GM19324 (cell line): Measurements from ENCODE around the gene ZNRF1.
"Not testable (repeated sequence)": the region's sequence is repeated elsewhere in the genome, so short reads cannot be mapped to it uniquely, and the experiment has no call there.

Experiments
- ATAC-seq: cut with Tn5 transposase; IDR thresholded peaks from one replicate; pipeline ENCODE4 v1.9.1; 2021; ENCODE audit warnings: mild to moderate bottlenecking, moderate library complexity; ENCODE audit not compliant: unreplicated experiment, low FRiP score

Gene ZNRF1

DNA sequence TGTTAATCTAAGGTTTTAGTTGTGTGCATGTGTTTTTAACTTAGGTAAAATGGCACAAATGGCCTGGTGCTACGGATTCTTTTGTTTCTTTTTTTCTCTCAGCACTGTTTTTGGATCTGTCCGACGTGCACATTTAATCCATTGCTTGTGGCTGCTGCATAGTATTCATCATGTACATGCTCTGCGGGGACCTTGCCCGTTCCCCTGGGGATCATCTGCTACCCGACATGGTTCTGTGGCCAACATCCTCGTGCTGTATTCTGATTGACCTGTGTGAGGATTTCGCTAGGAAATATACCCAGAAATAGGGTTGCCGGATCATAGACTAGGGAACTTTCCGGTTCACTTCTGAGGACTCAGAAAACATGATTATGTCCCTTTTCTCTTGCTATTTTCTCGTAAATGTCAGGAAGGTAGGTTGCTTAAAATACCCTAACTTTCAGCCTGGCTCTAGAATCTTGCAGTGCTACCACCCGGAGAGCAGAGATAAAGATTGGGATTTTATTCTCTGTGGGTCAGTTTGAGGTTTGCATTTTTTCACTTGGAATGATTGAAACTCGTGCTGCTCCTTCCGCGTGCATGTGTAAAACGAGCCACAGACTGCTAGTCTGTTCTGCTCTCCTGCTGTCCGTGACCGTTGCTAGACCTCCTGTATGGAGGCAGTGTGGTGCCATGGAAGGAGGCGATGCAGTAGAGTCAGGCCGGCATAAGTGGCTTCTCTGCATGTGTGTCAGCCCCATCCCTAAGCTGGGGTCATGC, 74.9 kb downstream of the ZNRF1 start:
- no peak for ATAC-seq

- no peak for ATAC-seq
Observed at GRCh38 chr16:75074304-75074793, 75.5 kb downstream of the ZNRF1 start.

GRCh38 chr16:75074920-75075687, 76.3 kb downstream of the ZNRF1 start:
- ATAC-seq, result peak; percentile 97

- ATAC-seq, result peak; percentile 3
Observed at GRCh38 chr16:75075688-75076268, 77.0 kb downstream of the ZNRF1 start.

GRCh38 chr16:75078886-75079285, 80.1 kb downstream of the ZNRF1 start:
- no peak for ATAC-seq

DNA sequence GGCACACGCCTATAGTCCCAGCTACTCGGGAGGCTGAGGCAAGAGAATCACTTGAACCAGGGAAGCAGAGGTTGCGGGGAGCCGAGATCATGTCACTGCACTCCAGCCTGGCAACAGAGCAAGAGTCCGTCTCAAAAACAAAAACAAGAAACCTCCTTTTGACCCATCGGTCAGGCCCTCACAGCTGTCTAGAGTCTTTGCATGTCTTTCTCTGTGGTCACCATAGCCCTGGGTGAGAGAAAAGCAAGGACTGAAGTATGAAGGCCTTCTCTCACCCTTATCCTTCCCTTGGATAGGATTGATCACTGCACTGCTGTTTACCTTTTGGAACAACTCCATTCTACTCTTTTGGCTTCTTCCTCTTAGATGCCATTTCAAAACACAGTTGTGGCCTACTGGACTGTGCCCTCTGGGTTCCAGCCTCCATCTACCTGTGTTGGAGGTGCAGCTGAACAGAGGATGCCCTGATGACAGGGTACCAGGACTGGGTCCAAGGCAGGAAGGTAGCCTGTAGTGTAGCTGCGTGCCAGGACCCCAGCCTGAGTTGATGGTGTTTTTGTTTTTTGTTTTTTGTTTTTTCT, 80.6 kb downstream of the ZNRF1 start:
- ATAC-seq, result no peak

DNA sequence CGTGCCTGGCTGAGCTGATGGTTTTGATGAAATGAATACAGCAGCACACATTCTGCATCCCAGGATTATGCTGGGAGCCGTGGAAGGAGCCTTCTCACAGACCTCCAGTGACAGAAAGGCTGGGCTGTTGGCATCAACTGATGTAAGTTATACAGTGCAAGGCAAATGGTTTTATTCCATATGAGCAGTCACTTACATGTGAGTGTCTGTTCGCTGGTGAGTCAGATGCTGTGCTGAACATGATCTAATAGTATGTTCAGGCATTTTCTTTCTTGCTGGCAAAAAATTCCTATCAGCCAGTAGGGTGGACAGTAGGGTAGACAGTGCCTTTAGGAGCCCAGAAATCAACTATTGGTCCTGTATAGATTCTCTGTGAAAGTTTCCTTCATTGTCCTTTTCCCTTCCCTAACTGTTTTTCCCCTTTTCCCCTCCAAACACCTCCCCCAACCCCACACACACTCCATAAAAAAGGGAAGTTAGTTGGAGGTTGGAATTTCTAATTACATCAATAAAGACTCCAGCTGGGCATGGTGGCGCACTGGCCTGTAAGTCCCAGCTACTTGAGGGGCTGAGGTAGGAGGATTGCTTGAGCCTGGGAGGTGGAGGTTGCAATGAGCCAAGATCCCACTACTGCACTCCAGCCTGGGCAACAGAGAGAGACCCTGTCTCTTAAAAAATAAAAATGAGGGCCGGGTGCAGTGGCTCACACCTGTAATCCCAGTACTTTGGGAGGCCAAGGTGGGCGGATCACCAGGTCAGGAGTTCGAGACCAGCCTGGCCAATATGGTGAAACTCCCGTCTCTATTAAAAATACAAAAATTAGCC, 81.6 kb downstream of the ZNRF1 start:
- no peak for ATAC-seq

- ATAC-seq, result no peak
Observed at GRCh38 chr16:75081179-75081859, 82.5 kb downstream of the ZNRF1 start.

- no peak for ATAC-seq
Observed at GRCh38 chr16:75083813-75084212, 85.0 kb downstream of the ZNRF1 start.

DNA sequence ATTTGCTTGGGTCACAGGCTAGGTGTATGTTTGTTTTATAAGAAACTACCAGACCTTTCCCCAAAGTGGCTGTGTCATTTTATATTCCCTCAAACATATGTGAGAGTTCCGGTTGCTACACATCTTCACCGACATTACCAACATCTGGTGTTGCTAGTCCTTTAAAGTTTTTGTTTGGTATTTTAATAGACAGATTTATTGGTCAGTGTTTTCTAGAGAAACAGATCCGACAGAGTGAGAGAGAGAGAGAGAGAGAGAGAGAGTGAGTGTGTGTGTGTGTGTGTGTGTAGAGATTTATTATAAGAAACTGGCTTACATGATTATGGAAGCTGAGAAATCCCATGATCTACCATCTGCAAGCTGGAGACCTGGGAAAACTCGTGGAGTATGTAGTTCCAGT, 86.7 kb downstream of the ZNRF1 start:
- no peak for ATAC-seq

DNA sequence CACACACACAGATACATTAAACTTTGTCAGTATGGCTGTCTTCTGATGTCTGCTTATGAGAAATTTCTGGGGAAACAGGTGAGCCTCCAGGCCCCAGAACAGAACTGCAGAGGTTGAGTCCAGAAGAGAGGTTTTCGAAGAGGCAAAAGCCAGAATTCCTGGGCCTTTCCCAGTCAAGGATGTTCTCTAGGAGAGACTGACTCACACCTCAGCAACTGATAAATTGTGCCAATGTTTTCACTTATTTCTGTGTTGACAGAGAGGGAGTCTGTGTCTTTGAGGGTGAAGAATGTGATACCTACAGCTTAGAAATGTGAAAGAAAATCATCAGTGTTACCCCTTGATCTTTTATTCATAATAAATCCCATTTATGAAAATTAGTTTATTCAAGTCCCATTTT, 87.5 kb downstream of the ZNRF1 start:
- no peak for ATAC-seq

DNA sequence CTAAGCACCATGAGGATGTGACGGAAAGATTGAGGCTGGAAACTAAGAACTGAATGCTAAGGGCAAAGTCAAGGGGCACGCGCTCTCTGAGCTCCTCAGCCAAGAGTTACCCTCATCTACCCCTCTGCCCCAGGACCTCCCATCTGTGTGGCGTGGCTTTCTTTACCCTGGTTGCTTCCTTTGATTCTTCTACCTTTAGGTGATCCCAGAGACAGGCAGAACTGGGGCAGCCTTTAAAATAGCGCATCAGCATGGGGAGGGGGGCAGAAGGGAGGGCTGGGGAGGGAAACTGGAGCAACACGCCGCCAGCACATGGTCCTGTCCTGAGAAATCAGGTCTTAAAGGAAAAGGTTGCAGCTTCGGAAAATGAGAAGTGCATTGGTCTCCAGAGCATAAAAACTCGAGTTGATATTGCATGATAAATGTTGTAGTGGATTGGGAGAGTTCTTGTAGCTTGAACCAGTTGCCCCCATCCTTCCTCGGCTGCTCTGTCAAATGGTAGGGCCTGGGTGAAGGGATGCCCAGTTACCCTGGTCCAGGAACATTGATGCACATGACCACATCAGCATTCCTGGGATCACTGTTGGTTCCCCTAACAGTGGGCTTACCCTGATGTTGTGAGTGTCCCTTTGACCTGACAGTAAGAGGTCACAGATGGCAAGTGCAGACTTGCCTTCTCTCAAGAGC, 88.0 kb downstream of the ZNRF1 start:
- ATAC-seq, result no peak

DNA sequence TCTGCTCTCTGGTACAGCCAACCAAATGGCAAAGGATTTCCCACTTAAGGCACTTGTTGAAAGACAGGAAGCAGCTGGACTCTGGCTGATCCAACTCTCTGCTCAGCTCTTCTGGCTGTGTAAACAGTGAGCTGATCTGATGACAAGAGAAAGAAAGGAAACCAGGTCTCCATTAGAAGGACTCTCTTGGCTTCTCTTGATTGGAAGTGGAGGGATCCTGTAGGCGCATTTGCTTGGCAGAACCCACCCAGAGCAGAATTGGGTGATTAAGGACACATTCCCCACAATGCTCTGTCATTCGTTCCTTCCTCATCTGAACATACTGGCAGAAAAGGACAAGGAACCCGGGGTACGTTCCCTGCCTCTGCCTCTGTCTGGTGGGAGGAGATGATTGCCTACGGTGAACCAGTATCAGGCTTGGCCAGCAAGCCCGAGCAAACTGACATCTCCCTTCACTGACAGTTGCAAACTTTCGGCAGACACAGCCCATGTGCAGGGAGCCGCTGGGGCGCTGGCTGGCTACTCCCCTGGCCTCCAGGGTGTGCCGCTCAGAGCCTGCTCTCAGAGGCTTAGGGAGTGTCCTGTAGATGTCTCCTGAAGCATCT, 88.7 kb downstream of the ZNRF1 start:
- no peak for ATAC-seq

GRCh38 chr16:75088216-75088615, 89.4 kb downstream of the ZNRF1 start:
- no peak for ATAC-seq

DNA sequence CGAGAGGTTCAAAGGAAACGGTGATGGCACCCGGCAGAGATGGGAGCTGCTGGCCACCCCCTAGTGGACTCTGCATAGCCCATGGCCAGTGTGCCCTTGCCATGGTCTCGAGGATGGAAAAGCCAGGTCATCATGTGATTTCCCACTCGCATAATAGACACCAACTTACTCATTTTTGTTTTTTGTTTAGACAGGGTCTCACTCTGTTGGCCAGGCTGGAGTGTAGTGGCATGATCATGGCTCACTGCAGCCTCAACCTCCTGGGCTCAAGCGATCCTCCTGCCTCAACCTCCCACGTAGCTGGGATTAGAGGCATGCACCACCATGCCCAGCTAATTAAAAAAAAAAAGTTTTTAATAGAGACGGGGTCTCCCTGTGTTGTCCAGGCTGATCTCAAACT, 90.1 kb downstream of the ZNRF1 start:
- no peak for ATAC-seq

GRCh38 chr16:75089486-75090202, 90.8 kb downstream of the ZNRF1 start:
- ATAC-seq, result no peak

DNA sequence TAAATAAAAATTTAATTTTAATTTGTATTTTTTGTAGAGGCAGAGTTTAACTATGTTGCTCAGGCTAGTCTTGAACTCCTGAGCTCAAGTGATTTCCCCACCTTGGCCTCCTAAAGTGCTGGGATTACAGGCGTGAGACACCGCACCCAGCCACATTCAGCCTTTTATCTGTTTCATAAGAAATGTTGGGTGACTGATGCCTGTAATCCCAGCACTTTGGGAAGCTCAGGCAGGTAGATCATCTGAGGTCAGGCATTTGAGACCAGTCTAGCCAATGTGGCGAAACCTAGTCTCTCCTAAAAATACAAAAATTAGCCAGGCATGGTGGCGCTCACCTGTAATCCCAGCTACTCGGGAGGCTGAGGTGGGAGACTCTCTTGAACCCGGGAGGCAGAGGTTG, 92.1 kb downstream of the ZNRF1 start:
- not testable (repeated sequence) for ATAC-seq

GRCh38 chr16:75091619-75092018, 92.8 kb downstream of the ZNRF1 start:
- not testable (repeated sequence) for ATAC-seq
